ENCODE results near the gene DLEC1.
"Not testable (repeated sequence)": the region's sequence is repeated elsewhere in the genome, so short reads cannot be mapped to it uniquely, and the experiment has no call there.

DLEC1 gene

DNA sequence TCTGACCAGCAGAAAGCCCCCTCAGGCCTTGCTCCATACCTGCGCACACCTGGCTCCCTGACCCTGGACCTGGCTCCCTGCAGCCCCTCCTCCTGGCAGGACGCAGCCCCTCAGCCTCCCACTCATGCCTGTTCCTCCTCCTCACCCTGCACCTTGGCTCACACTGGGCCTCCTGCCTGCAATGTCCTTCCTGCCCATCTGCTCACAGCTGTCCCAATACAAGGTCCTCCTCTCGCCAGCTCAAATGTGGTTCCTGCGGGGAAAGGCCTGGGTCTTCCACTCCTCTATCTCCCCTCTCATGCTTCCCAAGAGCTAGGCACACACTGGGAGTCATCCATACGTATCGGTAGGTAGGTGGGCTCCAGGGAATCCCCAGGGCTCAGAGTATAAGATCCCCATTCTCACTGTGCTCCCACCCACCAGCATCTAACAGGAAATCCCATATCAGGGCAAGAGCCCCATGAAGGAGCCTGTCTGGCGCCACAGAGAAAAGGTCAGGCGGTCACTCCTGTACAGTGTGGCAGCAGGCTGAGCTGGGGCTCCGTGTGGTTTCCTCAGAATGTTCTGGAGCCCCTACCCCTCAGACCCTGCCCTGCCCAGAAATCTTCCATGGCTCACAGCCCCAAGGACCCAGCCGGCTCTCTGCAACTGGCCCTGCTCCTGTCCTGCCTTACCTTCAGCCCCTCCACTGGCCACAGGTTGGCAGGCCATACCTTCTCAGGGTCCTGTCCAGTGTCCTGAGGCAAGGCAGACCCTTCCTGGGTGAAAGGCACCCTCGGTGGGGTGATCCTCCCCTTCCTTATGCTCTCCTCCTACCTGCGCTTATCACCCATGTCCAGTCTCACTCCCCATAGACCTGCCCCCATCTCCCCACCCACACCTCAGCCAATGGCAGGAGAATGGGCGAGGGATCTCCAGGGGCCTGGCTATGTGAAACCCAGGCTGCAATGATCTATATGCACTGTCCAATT lies 20.4 kb upstream of the DLEC1 start:
- no peak for DNase-seq

DNA sequence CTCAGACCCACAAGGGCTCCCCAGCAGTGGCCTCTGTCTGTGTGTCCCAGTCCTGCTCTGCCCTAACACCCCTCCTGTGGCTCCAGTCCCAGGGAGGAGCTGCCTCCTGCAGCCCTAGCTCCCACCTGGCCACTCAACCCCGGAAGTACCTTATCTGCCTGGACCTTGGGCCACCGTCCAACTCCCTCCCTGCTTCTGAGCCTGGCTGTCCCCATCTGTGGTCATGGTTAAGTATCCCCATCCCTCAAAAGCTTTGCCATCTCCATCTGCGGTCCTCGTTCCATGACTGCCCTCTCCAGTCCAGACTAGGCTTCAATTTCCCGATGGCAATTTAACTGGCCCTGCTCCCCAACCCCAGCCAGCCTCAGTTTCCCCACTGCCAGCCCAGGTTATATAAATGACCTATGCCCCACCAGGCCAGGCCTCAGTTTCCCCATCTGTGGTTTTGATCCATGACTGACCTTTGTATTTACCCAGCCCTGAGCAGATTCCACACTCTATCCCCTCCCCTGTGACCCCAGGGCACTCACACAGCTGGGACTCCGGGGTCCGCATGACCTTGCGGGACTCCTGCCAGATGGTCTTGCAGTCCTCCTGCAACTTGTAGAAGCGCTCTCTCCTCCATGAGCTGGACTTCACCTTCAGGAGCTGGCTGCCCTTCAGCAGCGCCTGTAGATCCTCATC lies 19.2 kb upstream of the DLEC1 start:
- no peak for DNase-seq

DNA sequence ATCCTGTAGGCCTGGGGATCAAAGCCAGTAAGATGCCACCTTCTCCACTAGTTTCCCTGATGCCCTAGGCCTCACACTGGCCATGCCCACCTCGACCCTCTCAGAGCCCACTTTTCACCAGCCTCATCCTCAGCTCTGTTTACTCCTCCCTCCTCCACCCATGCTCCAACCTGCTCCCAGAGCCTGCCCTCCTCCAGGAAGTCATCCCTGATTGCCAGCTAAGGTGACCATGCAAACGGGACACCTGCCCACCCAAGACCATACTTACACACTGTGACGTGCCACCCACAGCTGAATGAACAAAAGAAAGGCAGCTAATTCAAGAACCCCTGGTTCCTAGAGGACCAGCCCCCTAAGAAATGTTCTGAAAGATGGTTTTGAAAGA lies 18.7 kb upstream of the DLEC1 start:
- DNase-seq, result no peak

DNA sequence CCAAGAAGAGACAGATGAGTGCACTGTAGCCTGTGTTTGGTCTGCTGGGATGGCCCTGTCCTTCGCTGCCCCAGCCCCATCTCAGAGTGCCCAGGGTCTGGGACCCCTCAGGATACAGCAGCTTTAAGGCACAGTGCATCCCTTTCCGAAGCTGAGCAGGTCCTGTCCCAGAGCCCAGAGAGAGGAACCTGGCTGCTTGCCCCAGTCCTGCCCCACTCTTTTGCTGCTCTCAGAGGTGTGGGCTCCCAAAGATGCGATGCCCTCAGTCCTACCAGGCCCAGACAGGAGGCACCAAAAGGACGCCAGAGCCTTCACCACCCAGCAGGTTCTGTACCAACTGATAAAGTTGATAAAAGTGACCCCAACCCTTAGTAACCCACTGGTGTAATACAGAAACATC lies 17.8 kb upstream of the DLEC1 start:
- no peak for DNase-seq

DNA sequence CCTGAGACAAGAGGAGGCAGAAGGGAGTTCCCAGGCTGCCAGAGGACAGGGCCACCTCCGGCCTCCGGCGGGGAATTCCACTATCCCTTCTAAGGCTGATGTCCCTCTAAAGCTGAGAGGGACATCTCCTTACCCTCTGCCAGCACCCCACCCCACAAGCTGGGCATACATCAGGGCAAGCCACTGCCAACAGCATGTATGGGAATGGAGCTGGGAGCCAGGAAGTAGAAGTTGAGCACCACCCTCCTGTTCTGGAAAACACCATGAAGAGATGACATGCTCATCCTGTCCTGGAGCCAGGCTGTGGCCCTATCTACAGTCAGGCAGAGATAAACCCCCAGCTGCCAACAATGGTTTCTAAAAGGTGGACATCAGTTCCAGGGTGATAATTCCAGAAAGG lies 16.7 kb upstream of the DLEC1 start:
- DNase-seq, result peak; percentile 21 to 46 (median 28)

DNA sequence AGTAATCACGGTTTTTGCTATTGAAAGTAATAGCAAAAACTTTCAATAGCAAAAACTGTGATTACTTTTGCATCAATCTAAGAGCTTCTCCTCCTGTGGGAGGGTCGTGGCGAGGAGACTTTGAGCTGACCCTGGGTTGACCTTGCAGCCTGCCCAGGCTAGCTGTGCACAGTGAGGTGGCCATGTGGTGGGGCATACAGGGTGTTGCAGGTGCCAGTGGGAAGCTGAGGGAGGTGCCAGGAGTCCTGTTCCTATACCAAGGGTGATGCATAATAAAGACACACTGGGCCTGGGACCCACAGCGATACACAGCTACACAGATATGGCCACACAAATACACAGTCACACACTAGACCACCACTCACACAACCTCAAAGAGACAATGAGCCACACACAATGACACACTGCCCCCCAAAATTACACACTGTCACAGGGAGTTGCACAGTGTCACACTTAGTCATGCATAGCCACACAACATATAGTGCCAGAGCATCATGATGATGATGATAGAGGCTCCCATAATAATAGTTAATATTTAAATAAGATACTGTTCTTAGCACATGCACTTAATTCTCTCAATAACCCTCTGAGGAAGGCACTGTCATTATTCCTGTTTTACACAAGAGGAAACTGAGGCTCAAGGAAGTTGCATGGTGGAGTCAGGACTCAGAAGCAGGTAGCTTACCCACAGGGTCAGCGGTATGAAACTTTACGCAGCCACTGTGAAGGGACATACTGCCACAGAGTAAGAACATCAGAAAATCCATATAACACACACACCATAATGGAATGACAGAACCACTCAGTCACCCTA lies 15.9 kb upstream of the DLEC1 start:
- peak in 1 of 3 donors; percentile 24 for DNase-seq

DNA sequence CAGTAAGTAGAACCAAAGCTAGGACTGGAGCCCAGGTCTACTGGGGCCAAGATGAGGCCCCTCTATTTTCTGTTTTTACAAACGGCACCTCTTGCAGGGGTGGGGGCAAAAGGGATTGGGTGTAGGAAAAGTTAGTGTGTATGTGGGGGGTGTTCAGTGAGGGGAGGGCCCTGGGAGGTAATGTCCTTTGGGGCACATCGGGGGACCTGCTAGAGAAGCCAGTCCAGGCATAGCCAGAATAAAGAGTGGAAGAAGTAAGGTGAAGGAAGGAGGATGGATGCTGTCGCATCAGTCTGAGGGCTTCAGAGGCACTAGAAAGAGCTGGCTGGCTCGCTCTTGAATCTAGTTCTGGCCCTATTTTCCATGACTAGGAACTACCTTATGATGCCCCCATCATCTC lies 12.2 kb upstream of the DLEC1 start:
- no peak for DNase-seq

DNA sequence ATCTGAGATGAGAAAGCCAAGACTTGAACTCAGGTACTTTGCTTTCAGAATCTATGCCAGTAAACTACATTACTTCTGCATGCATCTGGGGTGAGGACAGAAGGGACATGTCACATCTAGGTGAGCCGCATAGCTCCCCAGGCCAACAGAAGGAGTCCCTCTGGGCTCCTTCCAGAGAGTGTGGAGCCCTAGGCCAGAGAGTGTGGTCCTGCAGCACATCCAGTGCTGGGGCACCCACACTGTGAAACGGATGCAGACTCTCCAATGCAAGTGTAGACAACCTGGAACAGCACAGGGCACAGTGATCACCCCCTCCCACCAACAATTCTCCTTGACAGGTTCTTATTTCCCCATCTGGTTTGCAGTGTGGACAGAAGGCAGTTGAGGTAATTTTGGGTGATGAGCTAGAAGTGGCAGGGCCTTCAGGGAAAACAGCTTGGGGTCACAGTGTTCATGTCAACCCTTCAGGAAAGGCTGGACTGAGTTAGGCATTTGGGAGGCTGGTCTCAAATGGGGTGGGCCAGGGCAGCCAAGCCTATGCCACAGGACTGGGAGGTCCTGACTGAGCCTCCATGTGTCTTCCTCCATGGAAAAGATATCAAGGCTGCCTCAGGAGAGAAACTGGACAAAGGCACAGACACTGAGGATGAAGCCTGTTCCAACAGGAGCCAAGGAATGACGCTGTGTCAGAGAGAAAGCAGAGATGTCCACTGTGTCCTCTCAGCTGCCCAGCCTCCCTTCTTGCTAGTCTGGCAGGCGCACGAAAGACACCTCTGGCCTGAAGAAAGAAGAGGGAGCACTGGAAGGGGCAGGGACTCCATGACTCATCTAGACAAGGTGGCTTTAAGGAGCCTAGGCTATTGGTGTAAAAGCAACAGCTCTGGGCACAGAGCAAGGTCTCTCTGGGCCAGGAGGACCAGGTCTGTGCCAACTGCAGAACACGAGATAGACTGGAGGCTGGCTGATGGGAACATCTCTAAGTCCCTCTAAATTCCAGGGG lies 11.2 kb upstream of the DLEC1 start:
- no peak for DNase-seq

DNA sequence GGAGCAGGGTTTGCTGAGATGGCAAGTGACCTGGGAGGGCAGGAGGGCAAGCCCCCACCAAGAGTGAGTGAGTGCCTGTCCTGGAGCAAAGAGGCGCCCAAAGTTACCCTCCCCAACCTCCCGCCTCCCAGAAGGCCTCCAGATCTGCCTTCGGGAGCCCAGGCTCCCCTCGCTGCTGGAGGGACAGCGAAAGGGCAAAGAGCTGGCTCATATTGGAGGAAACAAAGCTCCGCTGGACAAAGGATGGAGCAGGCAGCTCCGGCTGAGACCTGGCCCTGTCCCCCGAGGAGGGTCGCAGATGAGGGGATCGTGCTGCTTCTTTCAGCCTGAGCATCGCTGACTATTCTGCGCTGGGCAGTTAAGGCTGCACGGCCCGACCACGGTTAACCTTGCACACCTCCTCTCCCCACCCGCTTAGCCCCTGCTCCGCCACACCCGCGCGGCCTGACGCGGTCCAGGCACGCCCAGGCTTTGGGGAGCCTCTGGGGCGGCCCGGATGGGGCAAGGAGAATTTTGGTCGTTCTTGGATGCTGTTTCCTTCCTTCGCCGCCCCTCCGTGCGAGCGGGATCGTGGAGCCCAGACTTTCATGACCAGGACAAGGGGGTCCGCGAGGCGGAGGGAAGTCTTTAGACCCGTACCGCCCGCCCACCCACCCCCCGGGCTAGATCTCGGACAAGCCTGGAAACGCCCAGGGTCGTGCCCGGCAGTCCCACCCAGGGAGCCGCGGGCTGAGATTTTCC lies 10.2 kb upstream of the DLEC1 start:
- DNase-seq, result no peak

DNA sequence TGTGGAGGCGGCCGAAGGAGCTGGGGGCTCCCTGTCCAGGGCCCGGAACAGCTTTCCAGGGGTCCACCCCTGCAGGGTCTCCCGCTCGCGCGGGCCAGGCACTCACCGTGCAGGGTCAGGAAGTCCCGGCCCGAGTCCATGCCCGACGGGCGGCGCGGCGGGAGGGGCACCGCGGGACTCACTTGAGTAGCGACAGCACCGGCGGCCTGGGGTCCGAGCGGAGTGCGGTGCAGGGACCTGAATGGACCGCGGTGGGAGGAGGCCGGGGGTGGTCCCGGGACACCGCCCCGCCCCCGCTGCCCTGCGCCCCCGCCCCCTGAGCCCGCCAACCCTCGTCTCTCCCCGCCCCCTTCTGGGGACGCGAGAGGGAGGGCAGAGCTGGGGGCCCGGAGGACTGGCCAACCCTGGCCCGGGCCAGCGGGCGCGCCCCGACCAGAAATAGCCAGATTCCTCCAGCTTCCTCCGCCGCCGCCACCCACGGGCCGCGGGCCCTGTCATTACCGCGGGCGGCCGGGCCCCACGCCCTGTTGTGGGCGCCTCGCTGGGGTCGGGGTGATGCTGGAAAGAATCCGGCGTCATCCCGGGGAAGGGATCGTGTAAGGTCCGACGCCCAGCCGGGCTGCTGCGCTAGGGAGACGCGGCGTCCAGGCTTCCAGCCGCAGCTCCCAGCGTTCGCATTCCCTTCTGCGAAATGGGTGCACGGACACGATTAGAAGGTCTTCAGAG lies 9.4 kb upstream of the DLEC1 start, which contains the start of gene PLCD1:
TSS of gene PLCD1 (minus strand) at position 243 of the 726 bp plus-strand sequence. CDS start at position 140, 103 bp downstream.
- DNase-seq, result peak; percentile 68 to 84 (median 76)

DNA sequence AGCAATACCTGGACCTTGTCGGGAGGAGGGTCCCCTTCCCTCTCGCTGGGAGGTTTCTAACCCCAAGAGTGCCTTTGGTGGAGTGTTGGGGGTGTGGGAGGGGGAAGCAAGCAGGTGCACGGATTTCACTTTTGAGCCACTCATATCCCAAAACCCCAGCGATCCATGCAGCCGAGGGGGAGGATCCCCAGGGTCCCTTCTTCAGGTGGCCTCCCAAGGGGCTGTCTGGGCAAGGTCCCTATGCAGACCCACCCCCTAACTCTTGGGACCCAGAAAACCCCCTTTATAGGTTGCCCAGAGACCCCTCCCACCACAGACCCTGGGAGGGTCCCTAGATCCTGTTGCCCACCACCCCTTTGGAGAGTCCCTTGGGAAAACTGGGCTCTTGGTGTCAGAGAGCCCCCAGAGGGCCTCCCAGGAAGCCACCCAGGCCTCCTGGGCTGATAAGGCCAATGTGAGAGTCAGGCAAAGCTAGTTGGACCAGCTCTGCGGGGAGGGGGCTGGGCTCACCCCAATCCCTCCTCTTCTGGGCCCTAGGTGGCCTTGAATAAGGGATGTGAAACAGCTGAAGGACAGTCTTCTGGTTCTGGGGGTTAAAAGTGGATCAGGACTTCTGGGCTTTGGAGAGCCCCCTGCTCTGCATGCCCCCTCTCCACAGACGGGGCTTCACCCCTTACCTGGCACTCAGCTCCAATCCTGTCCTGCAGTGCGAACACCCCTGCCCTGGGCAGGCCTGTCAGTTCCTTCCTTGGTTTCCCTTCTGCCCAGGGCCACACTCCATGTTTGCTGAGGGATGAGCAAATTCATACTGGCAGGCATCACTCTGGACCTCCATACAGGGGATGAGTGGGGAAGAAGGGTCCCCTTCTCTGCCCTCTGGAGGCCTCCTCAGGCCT lies 8.6 kb upstream of the DLEC1 start:
- no peak for DNase-seq

DNA sequence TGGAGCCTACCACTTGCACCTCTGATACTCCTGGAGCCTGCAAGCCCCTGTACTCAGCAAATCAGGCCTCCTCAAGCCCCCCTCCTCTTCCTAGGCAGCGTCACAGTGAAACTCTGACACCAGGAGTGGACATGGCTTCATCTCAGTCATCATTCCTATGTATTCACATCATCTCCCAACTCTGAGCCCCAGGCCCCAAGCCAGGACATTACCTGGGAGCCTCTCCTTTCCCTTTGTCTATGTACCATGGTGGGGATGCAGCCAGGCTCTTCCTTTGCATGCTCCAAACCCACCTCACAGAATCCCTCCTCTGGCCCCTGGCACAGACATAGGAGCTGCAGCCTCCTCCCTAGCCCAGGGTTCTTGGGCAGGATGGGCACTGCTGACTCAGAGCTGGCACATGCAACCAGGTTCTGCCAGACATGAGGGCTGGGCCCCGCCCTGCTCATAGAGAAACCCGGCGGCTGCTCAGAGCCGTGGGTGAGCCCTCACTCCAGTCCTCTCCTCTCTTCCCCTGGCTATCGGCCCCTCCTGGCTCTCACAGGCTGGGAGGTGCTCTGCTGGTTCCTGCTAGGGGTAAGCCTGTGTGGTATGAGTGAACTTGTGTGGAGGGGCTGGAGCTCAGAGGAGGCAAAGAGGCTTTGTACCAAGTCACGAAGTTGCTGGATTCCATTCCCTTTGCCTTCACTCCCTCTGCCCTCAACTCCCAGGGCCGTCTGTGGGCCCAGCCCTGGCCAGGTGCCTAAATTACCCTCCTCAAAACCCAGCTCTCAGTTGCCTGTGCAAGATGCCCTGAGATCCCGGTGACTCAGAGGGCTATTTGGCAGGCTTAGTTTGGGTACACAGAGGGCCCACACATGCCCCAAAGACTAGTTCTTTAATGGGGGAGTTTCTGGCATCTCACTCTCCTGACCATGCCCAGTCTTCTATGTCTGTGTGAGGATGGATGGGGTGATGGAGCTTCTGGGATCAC lies 7.7 kb upstream of the DLEC1 start:
- peak; percentile 43 to 49 (median 47) for DNase-seq

DNA sequence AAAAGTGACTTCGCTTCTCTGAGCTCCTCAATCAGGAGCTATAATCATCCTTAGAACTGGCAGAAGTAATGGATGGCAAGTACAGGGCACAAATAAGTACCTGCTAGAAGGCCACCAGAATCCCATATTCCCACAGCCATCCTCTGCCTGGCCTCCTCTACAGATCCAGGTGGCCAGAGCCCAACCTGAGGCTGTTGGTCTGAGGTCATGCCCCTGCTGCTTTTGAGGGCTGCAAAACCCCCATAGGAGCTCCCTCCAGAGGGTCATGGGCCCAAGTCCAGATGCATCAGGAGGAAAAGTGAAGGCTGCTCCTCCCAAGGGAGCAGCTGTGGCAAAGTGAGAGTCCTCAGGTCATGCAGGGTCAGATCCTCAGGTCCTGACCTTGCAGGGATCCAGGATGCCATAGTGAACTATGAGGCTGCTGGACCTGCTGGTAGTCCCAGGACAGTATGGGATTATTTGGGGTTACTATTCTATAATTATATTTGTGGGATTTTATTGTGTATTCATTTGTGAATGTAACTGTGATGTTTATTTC lies 6.6 kb upstream of the DLEC1 start:
- no peak for DNase-seq

DNA sequence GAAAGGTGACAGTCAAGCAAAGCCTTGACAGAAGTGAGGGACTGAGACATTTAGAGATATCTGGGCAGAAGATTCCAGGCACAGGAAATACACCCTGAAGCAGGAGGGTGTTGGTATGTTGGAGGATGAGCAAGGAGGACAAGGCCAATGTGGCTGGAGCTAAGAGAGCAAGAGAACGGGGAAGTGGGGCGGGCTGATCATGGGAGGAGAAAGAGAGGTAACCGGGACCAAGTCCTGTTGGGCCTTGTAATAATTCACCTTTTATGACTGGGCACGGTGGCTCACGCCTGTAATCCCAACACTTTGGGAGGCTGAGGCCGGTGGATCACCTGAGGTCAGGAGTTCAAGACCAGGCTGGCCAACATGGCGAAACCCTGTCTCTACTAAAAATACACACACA lies 5.4 kb upstream of the DLEC1 start:
- not testable (repeated sequence) for DNase-seq

DNA sequence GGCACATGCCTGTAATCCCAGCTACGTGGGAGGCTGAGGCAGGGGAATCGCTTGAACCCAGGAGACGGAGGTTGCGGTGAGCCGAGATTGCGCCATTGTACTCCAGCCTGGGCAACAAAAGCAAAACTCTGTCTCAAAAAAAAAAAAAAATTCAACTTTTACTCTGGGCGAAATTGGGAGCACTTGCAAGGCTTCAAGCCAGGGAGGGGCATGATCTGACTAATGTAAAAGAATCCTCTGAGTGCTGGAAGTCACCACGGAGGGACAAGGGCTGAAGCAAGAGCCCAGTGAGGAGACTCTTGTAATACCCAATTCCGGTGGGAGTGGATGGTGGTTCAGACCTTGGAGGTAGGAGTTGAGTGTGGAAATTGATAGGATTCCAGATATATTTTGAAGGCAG lies 4.7 kb upstream of the DLEC1 start:
- DNase-seq, result not testable (repeated sequence)

DNA sequence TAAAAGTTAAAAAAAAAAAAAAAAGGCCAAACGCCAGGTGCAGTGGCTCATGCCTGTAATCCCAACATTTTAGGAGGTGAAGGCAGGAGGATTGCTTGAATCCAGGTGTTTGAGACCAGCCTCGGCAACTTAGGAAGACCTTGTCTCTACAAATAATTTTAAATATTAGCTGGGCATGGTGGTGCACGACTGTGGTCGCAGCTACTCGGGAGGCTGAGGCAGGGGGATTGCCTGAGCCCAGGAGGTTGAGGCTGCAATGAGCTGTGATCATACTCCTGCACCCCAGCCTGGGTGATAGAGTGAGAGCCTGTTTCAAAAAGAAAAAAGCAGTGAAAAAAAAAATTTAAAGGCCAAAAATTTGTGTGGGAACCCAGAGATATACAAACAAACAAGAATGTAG lies 2.7 kb upstream of the DLEC1 start:
- DNase-seq, result no peak

DNA sequence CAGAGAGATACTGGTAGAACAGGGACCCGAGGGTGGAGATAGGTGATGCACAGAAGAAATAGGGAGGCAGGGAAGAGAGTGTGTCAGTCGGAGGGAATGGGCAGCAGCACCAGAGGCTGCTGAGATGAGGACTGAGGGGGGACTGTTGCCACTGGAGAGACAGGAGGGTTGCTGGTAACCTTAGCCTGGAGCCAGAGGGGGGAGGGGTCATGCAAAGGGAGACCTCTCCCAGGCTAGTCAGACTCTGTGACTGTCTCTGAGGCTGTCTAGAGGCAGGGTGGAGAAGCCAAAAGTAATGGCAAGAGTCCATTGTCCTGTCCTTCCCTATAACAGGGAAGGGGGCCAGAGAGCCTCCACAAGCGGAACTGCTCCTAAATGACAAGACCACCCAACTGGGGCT lies 2.1 kb upstream of the DLEC1 start:
- DNase-seq, result no peak

DNA sequence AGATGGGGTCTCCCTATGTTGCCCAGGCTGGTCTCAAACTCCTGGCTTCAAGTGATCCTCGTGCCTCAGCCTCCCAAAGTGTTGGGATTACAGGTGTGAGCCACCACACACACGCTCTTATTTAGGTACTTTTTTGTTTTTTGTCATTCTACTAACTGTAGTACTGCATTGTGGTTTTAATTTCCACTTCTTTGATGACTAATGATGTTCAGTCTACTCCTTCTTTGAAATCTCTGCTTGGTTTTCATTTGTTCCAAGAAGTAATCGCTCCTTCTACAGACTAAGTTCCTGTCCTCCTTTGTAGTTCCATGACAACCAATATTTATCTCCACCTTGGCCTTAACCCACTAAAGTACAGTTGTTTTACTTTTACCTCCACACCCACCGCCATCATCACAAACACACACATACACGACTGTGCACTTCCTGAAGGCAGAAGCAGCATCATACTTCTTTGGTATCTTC lies 529 bp upstream of the DLEC1 start:
- DNase-seq, result peak in 2 of 3 donors; percentile 18 to 23
